K562 (cell line): ENCODE results near the gene GABRR2. TPM values are rescaled to one million over a fixed set of nuclear protein-coding genes. Genes with fewer than 3 reads are reported as not detected.

Source experiments
- AFF1 ChIP-seq, 2 experiments: fragments of 450-650 bp; IDR thresholded peaks; 2 replicates each; pipeline ENCODE4 v1.6.1; 2018; ENCODE audit warnings: mild to moderate bottlenecking in 2 of 2, low read depth in 1 of 2; ENCODE audit not compliant: partially characterized antibody in 2 of 2
- CBX3 ChIP-seq, 2 experiments: IDR thresholded peaks; 1 replicate in 1 of 2; 2 replicates in 1 of 2; pipeline ENCODE4 v1.6.1; 2012; ENCODE audit warnings: inconsistent platforms in 2 of 2, low read length in 2 of 2, borderline replicate concordance in 1 of 2, control low read depth in 1 of 2
- DLX4 ChIP-seq: fragments of 250-450 bp; sonication (Bioruptor Pico); IDR thresholded peaks from 2 replicates; pipeline ENCODE4 v1.6.1; 2021; ENCODE audit warnings: mild to moderate bottlenecking
- FOXP4 ChIP-seq: sonication (generic); formaldehyde crosslinking; IDR thresholded peaks from 2 replicates; pipeline ENCODE4 v1.8.0; 2022; ENCODE audit warnings: mild to moderate bottlenecking, missing genetic modification reagents, borderline replicate concordance
- HMGXB4 ChIP-seq: sonication (generic); formaldehyde crosslinking; IDR thresholded peaks from 2 replicates; pipeline ENCODE4 v1.8.1; 2023; ENCODE audit warnings: mild to moderate bottlenecking, missing genetic modification reagents
- NR2C2 ChIP-seq, 2 experiments: fragments of 200-800 bp in 1 of 2; sonication (Bioruptor generic) in 1 of 2; sonication (generic) in 1 of 2; formaldehyde crosslinking in 1 of 2; IDR thresholded peaks; 2 replicates each; pipeline versions ENCODE4 v1.6.1 to v1.8.0; 2016 to 2022; ENCODE audit warnings: mild to moderate bottlenecking in 1 of 2, missing compliant biosample characterization in 1 of 2, missing genetic modification characterization in 1 of 2, missing genetic modification reagents in 1 of 2
- ZBTB11 ChIP-seq, 3 experiments: fragments of 200-800 bp in 1 of 3; fragments of 250-450 bp in 1 of 3; fragments of 450-650 bp in 1 of 3; sonication (Bioruptor Pico) in 1 of 3; sonication (Bioruptor generic) in 1 of 3; formaldehyde crosslinking in 1 of 3; IDR thresholded peaks; 2 replicates each; pipeline versions ENCODE4 v1.6.1 to v1.8.0; 2016 to 2022; ENCODE audit warnings: mild to moderate bottlenecking in 2 of 3, missing genetic modification characterization in 2 of 3, missing compliant biosample characterization in 1 of 3, moderate library complexity in 1 of 3
- ZNF639 ChIP-seq, 2 experiments: fragments of 200-800 bp in 1 of 2; sonication (Bioruptor generic) in 1 of 2; sonication (generic) in 1 of 2; formaldehyde crosslinking in 1 of 2; IDR thresholded peaks in 1 of 2; conservative IDR thresholded peaks in 1 of 2; 2 replicates each; pipeline versions ENCODE4 v1.5.0 to v1.6.1; 2016 to 2020; ENCODE audit warnings: missing compliant biosample characterization in 1 of 2, missing genetic modification characterization in 1 of 2, missing genetic modification reagents in 1 of 2
- polyA plus RNA-seq, 8 experiments: library from polyadenylated mRNA; depleted of rRNA in 4 of 8; stranded (reverse) in 5 of 8; unstranded in 3 of 8; fragments of >200 nt; fragmentation: Nextera tagmentation in 2 of 8; fragmentation: Illumina TruSeq in 1 of 8; extraction: Ambion mirVana in 2 of 8; extraction: Trizol in 1 of 8; gene quantifications; 2 replicates each; pipeline versions ENCODE4 v1.2.1 to v1.2.3, GENCODE V29; 2011 to 2014; ENCODE audit warnings: inconsistent platforms in 1 of 8, missing spikeins in 1 of 8
- total RNA-seq, 7 experiments: library from RNA; depleted of rRNA in 6 of 7; stranded (reverse); fragments of >200 nt in 6 of 7; fragmentation: Illumina TruSeq in 2 of 7; extraction: Trizol in 2 of 7; gene quantifications; 2 replicates each; pipeline versions ENCODE4 v1.2.1 to v1.2.3, GENCODE V29; 2011 to 2021; ENCODE audit warnings: low replicate concordance in 1 of 7

GABRR2 gene
- total and polyA plus RNA-seq, 9 of the 15 experiments (the other 6 are each of a cell fraction or from before 2014, with no cell fraction given) = 0.09 to 0.13 (median 0.10) TPM; not detected in 6

GRCh38 chr6:89352278-89353117, 37.4 kb upstream of the GABRR2 start, which contains the start of gene UBE2J1 (continued):
- no peak; the same call in 1 of the 2 replicates for TF ChIP-seq NR2C2 (CRISPR knock-in tag; IDR thresholded peaks at IDR 0.05)
- peak; percentile 93 for TF ChIP-seq NR2C2 (tag; IDR thresholded peaks at IDR 0.05)
- no peak for TF ChIP-seq ZBTB11 (CRISPR knock-in tag; IDR thresholded peaks at IDR 0.05)
- TF ChIP-seq ZNF639 (CRISPR knock-in tag; conservative IDR thresholded peaks at IDR 0.05 in 1 of 2, IDR thresholded peaks at IDR 0.05 in 1 of 2) = peak; percentile 60 to 96; a peak in 3 of 4 replicates
- no peak for TF ChIP-seq DLX4 (CRISPR knock-in tag)
- peak; percentile 27; the same call in 1 of the 2 replicates for TF ChIP-seq FOXP4 (CRISPR knock-in tag)
- TF ChIP-seq AFF1 (IDR thresholded peaks at IDR 0.05; ENCODE audit: low read depth in 1 of 2, partially characterized antibody in 2 of 2) = no peak
- TF ChIP-seq CBX3 (IDR thresholded peaks at IDR 0.05; ENCODE audit: borderline replicate concordance in 1 of 2, low read length in 2 of 2) = no peak
- TF ChIP-seq HMGXB4 (CRISPR knock-in tag) = peak; percentile 93
